Cardiac muscle cell (in vitro differentiated cells and primary cell): ENCODE data around the gene CRYBB1. TPM values are rescaled to one million over a fixed set of nuclear protein-coding genes. Genes with fewer than 3 reads are reported as not detected.

ENCODE experiments used
- DNase-seq, 2 donors: peaks; one replicate each; pipeline versions ENCODE4 v3.0.0 to v3.0.0-alpha.2; 2010 to 2017; ENCODE audit warnings: low read depth in 1 of 2, low spot score in 1 of 2
- H3K27ac ChIP-seq: fragments of 200-600 bp; sonication (generic); 2 replicates; pipeline ENCODE4 v1.5.1; 2016
- H3K27me3 ChIP-seq: fragments of 200-600 bp; sonication (generic); 2 replicates; pipeline ENCODE4 v1.6.0; 2016; ENCODE audit warnings: control low read depth
- H3K36me3 ChIP-seq: fragments of 200-600 bp; sonication (generic); 2 replicates; pipeline ENCODE4 v1.5.1; 2016; ENCODE audit warnings: control low read depth
- H3K4me1 ChIP-seq: fragments of 200-600 bp; sonication (generic); 2 replicates; pipeline ENCODE4 v1.8.1; 2017; ENCODE audit warnings: low read depth, mild to moderate bottlenecking, mixed run types
- H3K4me3 ChIP-seq: fragments of 200-600 bp; sonication (generic); 2 replicates; pipeline ENCODE4 v1.5.1; 2016; ENCODE audit warnings: mild to moderate bottlenecking
- H3K9me3 ChIP-seq: fragments of 200-600 bp; sonication (generic); 2 replicates; pipeline ENCODE4 v1.5.1; 2017; ENCODE audit warnings: low read depth, mild to moderate bottlenecking, control low read depth
- polyA plus RNA-seq: library from polyadenylated mRNA; unstranded; fragments of >200 nt; fragmentation: Nextera tagmentation; extraction: Ambion mirVana; gene quantifications from 2 replicates; pipeline ENCODE4 v1.2.1, GENCODE V29; 2016
- total RNA-seq: library from RNA; depleted of rRNA; stranded (reverse); fragments of >200 nt; gene quantifications from 2 replicates; pipeline ENCODE4 v1.2.3, GENCODE V29; 2016
- TF ChIP-seq, protein P1 (sequence below): IDR thresholded peaks from 2 replicates; pipeline ENCODE4 v1.5.1; 2012; ENCODE audit warnings: low read depth, mild to moderate bottlenecking, low read length

CRYBB1 gene
- total and polyA plus RNA-seq, 2 experiments from 2014 or later, result not detected

DNA sequence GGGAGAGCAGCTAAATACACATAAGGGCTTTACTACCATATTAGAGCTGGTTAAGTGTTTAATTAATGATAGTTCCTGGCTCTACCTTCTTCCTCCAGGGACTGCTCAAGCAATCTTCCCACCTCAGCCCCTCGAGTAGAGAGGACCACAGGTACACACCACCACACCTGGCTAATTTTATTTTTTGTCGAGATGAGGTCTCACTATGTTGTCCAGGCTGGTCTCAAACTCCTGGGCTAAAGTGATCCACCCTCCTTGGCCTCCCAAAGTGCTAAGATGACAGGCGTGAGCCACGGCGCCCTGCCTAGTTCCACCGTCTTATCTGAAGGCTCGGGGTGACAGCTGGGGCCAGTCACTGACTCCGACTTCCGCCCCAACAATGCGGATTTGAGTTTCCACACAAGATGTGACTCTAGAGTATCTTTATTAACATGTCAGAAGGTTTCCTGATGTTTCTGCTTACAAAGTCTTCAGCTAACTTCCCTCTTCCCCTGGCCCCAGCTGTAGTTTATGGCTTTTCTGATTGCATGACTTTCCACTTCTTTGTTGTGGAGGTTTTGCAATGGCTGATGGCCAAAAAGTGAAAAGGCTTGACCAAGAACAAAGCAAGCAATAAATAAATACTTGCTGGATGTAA lies 44.7 kb downstream of the CRYBB1 start:
- no peak overlapping the region for H3K4me3 ChIP-seq
- peaks cover 3% of the 10 kb centered on the region for H3K4me1 ChIP-seq
- H3K36me3 ChIP-seq, result no peaks in the 10 kb centered on the region
- H3K27me3 ChIP-seq, result no peaks in the 10 kb centered on the region
- no peaks in the 10 kb centered on the region for H3K9me3 ChIP-seq
- peak in 1 of 2 donors; percentile 71 for DNase-seq
- TF ChIP-seq, protein P1, sequence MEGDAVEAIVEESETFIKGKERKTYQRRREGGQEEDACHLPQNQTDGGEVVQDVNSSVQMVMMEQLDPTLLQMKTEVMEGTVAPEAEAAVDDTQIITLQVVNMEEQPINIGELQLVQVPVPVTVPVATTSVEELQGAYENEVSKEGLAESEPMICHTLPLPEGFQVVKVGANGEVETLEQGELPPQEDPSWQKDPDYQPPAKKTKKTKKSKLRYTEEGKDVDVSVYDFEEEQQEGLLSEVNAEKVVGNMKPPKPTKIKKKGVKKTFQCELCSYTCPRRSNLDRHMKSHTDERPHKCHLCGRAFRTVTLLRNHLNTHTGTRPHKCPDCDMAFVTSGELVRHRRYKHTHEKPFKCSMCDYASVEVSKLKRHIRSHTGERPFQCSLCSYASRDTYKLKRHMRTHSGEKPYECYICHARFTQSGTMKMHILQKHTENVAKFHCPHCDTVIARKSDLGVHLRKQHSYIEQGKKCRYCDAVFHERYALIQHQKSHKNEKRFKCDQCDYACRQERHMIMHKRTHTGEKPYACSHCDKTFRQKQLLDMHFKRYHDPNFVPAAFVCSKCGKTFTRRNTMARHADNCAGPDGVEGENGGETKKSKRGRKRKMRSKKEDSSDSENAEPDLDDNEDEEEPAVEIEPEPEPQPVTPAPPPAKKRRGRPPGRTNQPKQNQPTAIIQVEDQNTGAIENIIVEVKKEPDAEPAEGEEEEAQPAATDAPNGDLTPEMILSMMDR, result no peak
- H3K27ac ChIP-seq, result peak overlapping the region; percentile 28

DNA sequence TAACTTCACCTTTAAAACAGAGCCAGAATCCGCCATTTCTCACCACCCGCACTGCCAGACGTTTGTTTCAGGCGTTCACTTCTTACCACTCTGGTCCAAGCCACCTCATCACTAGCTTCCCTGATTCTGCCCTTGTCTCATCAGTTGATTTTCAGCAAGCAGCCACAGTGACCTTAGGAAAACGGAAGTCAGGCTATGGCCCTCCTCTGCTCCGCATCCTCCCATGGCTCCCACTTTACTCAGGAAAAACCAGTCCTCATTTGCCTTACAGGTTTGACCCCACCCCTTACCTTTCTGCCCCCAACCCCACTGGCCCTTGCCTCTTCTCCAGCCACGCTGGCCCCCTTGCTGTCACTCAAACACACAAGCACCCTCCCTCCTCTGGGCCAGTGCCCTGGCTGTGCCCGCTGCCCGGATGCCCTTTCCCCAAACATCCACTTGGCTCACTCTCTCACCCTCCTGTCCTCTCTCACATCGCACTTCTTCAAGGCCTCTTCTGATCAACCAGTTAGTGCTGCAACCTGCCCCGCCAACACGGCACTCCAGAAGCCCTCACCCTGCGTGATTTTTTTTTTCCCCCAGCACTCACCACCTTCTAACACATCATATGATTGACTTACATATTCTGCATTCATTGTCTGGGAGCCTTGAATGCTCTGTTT lies 46.8 kb downstream of the CRYBB1 start:
- Histone ChIP-seq H3K9me3 (no peaks in the 10 kb centered on the region), H3K27me3 (no peaks in the 10 kb centered on the region), H3K4me1 (no peaks in the 10 kb centered on the region), H3K27ac (no peak overlapping the region), H3K36me3 (no peaks in the 10 kb centered on the region), H3K4me3 (no peak overlapping the region)
- no peak for DNase-seq
- TF ChIP-seq, protein P1, result no peak

DNA sequence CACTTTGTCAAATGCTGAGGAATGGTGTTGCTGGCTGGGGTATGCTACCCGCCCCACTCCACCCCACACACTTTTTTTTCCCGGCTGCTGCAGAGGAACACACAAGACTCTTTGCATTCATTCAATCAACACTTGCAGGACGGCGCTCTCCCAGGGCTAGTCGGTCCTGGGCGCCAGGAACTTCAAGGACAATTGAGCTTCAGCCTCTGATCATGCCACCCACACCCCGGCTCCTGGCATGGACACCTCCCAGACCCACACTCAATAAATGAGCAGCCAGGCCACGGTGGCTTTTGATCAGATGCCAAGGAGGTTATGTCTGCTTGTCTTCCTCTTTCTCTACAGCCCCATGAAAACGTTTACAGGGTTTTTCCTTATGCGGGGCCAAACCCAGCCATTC lies 47.7 kb downstream of the CRYBB1 start:
- TF ChIP-seq, protein P1, result no peak
- H3K36me3 ChIP-seq, result no peaks in the 10 kb centered on the region
- no peaks in the 10 kb centered on the region for H3K9me3 ChIP-seq
- H3K4me1 ChIP-seq, result no peaks in the 10 kb centered on the region
- H3K27ac ChIP-seq, result no peak overlapping the region
- no peak for DNase-seq
- no peak overlapping the region for H3K4me3 ChIP-seq
- no peaks in the 10 kb centered on the region for H3K27me3 ChIP-seq

DNA sequence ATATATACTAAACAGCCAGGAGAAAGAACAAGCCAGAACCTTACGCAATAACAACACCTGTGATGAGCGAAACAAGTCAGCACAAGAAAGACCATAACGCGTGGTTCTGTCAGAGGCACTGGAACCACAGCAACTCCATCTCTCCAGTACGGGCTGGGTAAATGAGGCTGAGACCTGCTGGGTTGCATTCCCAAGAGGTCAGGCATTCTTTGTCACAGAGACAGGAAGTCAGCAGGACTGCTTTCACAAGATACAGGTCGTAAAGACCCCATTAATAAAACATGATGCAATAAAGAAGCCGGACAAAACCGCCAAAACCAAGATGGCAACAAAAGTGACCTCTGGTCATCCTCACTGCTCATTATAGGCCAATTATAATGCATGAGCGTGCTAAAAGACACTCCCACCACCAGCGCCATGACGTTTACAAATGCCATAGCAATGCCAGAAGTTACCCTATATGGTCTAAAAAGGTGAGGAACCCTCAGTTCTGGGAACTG lies 49.6 kb downstream of the CRYBB1 start:
- H3K27me3 ChIP-seq, result no peaks in the 10 kb centered on the region
- DNase-seq, result no peak
- no peaks in the 10 kb centered on the region for H3K9me3 ChIP-seq
- H3K27ac ChIP-seq, result no peak overlapping the region
- no peaks in the 10 kb centered on the region for H3K4me1 ChIP-seq
- H3K36me3 ChIP-seq, result no peaks in the 10 kb centered on the region
- TF ChIP-seq, protein P1, result no peak
- H3K4me3 ChIP-seq, result no peak overlapping the region

DNA sequence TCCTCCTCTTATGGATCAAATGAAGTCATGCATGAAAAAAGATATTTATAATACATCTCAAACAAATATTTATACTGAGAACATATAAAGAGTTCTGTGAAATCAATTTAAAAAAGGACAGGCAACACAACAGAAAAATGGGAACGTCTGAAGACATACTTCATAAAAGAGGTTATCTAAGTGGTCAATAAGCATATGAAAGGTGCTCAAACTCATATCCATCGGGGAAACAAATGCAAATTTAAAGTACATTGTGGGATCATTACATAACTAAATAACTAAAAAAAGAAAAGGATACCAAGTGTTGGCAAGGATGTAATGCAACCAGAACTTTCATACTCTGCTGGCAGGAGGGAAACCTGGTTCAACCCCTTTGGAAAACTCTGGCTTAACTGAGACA lies 50.2 kb downstream of the CRYBB1 start:
- no peaks in the 10 kb centered on the region for H3K4me1 ChIP-seq
- no peak overlapping the region for H3K27ac ChIP-seq
- no peak for DNase-seq
- H3K36me3 ChIP-seq, result no peaks in the 10 kb centered on the region
- H3K4me3 ChIP-seq, result no peak overlapping the region
- H3K27me3 ChIP-seq, result no peaks in the 10 kb centered on the region
- H3K9me3 ChIP-seq, result no peaks in the 10 kb centered on the region
- TF ChIP-seq, protein P1, result no peak
